OCI-LY3 (cell line): ENCODE results near the gene CRYBG1.

ENCODE experiments used
- H2AFZ ChIP-seq: fragments of 200-600, 300-600 bp; shearing (Covaris generic); 2 replicates; pipeline ENCODE4 v1.6.0; 2014; ENCODE audit warnings: antibody characterized with exemption, low read depth, low read length
- H3K27ac ChIP-seq: fragments of 200-600, 300-600 bp; sonication (generic); 2 replicates; pipeline ENCODE4 v1.5.1; 2014; ENCODE audit warnings: mild to moderate bottlenecking, low read length, moderate library complexity, mixed read lengths
- H3K27me3 ChIP-seq: fragments of 200-600, 300-600 bp; sonication (generic); 2 replicates; pipeline ENCODE4 v1.6.1; 2014; ENCODE audit warnings: low read depth, low read length, mixed read lengths
- H3K36me3 ChIP-seq: fragments of 200-600, 300-600 bp; sonication (generic); replicated peaks from 2 replicates; pipeline ENCODE3; 2014; ENCODE audit warnings: low read depth, low read length, mixed read lengths
- H3K4me1 ChIP-seq: fragments of 300-600, 200-600 bp; sonication (generic); 2 replicates; pipeline ENCODE4 v1.6.1; 2014; ENCODE audit warnings: low read length, mixed read lengths
- H3K4me2 ChIP-seq: fragments of 200-600, 300-600 bp; sonication (generic); 2 replicates; pipeline ENCODE4 v1.6.1; 2014; ENCODE audit warnings: low read length, mixed read lengths
- H3K4me3 ChIP-seq: fragments of 300-600, 200-600 bp; sonication (generic); 2 replicates; pipeline ENCODE4 v1.5.1; 2014; ENCODE audit warnings: antibody characterized with exemption, mild to moderate bottlenecking, low read length, moderate library complexity
- H3K79me2 ChIP-seq: fragments of 300-600, 200-600 bp; shearing (Covaris generic); 2 replicates; pipeline ENCODE4 v1.6.1; 2014; ENCODE audit warnings: mild to moderate bottlenecking, low read length, mixed read lengths
- H3K9ac ChIP-seq: fragments of 300-600, 200-600 bp; shearing (Covaris generic); 2 replicates; pipeline ENCODE4 v1.6.0; 2014; ENCODE audit warnings: mild to moderate bottlenecking, low read length, moderate library complexity
- H3K9me3 ChIP-seq: fragments of 200-600, 300-600 bp; shearing (Covaris generic); 2 replicates; pipeline ENCODE4 v1.6.1; 2014; ENCODE audit warnings: low read length, mixed read lengths; ENCODE audit not compliant: insufficient read depth
- H4K20me1 ChIP-seq: fragments of 200-600, 300-600 bp; sonication (generic); 2 replicates; pipeline ENCODE4 v1.6.1; 2016; ENCODE audit warnings: low read length, mixed read lengths; ENCODE audit not compliant: insufficient read depth
- CTCF ChIP-seq: fragments of 200-600, 300-600 bp; sonication (generic); IDR thresholded peaks from 2 replicates; pipeline ENCODE4 v1.5.1; 2014; ENCODE audit warnings: antibody characterized with exemption, low read length, low read depth
- EZH2phosphoT487 ChIP-seq: fragments of 200-600 bp; shearing (Covaris generic); IDR thresholded peaks from 2 replicates; pipeline ENCODE4 v1.6.1; 2018; ENCODE audit warnings: antibody characterized with exemption, mixed run types, low read depth

Gene CRYBG1

GRCh38 chr6:106456756-106457155 is 96.2 kb downstream of the CRYBG1 start:
- no peaks in the 10 kb centered on the region for H4K20me1 ChIP-seq
- no peak overlapping the region for H3K4me3 ChIP-seq
- no peak overlapping the region for H3K27ac ChIP-seq
- H3K36me3 ChIP-seq, result no peaks in the 10 kb centered on the region
- no peak for TF ChIP-seq CTCF
- no peak overlapping the region for H3K4me2 ChIP-seq
- no peak overlapping the region for H3K9ac ChIP-seq
- H3K4me1 ChIP-seq, result no peaks in the 10 kb centered on the region
- no peaks in the 10 kb centered on the region for H3K27me3 ChIP-seq
- H2AFZ ChIP-seq, result no peak overlapping the region
- H3K9me3 ChIP-seq, result no peaks in the 10 kb centered on the region
- H3K79me2 ChIP-seq, result no peaks in the 10 kb centered on the region

- Histone ChIP-seq H3K27me3 (no peaks in the 10 kb centered on the region), H2AFZ (no peak overlapping the region), H4K20me1 (no peaks in the 10 kb centered on the region), H3K4me1 (no peaks in the 10 kb centered on the region), H3K9me3 (no peaks in the 10 kb centered on the region), H3K4me2 (no peak overlapping the region), H3K9ac (no peak overlapping the region), H3K79me2 (no peaks in the 10 kb centered on the region), H3K4me3 (no peak overlapping the region), H3K27ac (no peak overlapping the region), H3K36me3 (no peaks in the 10 kb centered on the region)
- TF ChIP-seq EZH2phosphoT487 (no peak), CTCF (no peak)
Observed at GRCh38 chr6:106458021-106458986, 97.8 kb downstream of the CRYBG1 start.

- no peak overlapping the region for H3K4me2 ChIP-seq
- no peak overlapping the region for H3K9ac ChIP-seq
- H3K27me3 ChIP-seq, result no peaks in the 10 kb centered on the region
- H3K27ac ChIP-seq, result no peak overlapping the region
- no peaks in the 10 kb centered on the region for H4K20me1 ChIP-seq
- no peaks in the 10 kb centered on the region for H3K36me3 ChIP-seq
- no peak overlapping the region for H3K4me3 ChIP-seq
- no peak overlapping the region for H2AFZ ChIP-seq
- no peak for TF ChIP-seq CTCF
- no peak for TF ChIP-seq EZH2phosphoT487
- no peaks in the 10 kb centered on the region for H3K79me2 ChIP-seq
- H3K9me3 ChIP-seq, result no peaks in the 10 kb centered on the region
- H3K4me1 ChIP-seq, result no peaks in the 10 kb centered on the region
Observed at GRCh38 chr6:106460481-106460880, 100.0 kb downstream of the CRYBG1 start.

- Histone ChIP-seq H3K9me3 (no peaks in the 10 kb centered on the region), H3K4me3 (no peak overlapping the region), H3K4me1 (no peaks in the 10 kb centered on the region), H3K4me2 (no peak overlapping the region), H3K27ac (no peak overlapping the region), H4K20me1 (no peaks in the 10 kb centered on the region), H3K79me2 (no peaks in the 10 kb centered on the region), H3K27me3 (no peaks in the 10 kb centered on the region), H3K36me3 (no peaks in the 10 kb centered on the region), H2AFZ (no peak overlapping the region), H3K9ac (no peak overlapping the region)
- no peak for TF ChIP-seq EZH2phosphoT487
- no peak for TF ChIP-seq CTCF
Observed at GRCh38 chr6:106461084-106461483, 100.6 kb downstream of the CRYBG1 start.
